Measurements from ENCODE around the gene EMILIN2.

DNA sequence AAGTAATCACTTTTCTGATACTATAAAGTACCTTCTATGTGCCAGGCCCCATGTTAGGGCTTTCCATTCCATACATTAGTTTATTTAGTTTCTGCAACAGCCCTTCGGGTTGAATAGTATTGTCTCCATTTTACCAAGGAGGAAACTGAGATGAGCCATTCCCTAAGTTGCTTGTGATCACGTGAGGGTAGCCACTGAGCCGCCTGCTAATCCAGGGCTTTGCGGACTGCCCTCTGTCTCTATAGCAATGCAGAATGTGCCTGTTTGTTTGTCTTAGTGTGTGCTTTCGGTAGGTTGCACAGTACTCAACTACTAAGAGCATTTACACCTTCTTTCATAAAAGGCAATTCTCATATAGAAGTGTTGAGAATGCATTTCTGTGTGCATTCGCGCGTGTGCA lies 5.0 kb downstream of the EMILIN2 start:
- TF ChIP-seq, protein P1, sequence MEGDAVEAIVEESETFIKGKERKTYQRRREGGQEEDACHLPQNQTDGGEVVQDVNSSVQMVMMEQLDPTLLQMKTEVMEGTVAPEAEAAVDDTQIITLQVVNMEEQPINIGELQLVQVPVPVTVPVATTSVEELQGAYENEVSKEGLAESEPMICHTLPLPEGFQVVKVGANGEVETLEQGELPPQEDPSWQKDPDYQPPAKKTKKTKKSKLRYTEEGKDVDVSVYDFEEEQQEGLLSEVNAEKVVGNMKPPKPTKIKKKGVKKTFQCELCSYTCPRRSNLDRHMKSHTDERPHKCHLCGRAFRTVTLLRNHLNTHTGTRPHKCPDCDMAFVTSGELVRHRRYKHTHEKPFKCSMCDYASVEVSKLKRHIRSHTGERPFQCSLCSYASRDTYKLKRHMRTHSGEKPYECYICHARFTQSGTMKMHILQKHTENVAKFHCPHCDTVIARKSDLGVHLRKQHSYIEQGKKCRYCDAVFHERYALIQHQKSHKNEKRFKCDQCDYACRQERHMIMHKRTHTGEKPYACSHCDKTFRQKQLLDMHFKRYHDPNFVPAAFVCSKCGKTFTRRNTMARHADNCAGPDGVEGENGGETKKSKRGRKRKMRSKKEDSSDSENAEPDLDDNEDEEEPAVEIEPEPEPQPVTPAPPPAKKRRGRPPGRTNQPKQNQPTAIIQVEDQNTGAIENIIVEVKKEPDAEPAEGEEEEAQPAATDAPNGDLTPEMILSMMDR (IDR thresholded peaks at IDR 0.05), result no peak
- TF ChIP-seq POLR2AphosphoS5 (IDR thresholded peaks at IDR 0.05), result no peak
- no peak for TF ChIP-seq EP300 (IDR thresholded peaks at IDR 0.05)
- TF ChIP-seq POLR2A (IDR thresholded peaks at IDR 0.05), result no peak
